Stimulated activated CD4-positive, alpha-beta T cell treated with anti-CD3 and anti-CD28 coated beads, Interleukin-15, amount 100 ng/mL, for 1 hour (primary cell): ENCODE results near the gene CYP26B1.

Experiments used
- DNase-seq, 2 donors: peaks; one replicate each; pipeline ENCODE4 v3.0.0-alpha.2; 2020; ENCODE audit warnings: low read depth in 1 of 2, low spot score in 1 of 2

The CYP26B1 gene

DNA sequence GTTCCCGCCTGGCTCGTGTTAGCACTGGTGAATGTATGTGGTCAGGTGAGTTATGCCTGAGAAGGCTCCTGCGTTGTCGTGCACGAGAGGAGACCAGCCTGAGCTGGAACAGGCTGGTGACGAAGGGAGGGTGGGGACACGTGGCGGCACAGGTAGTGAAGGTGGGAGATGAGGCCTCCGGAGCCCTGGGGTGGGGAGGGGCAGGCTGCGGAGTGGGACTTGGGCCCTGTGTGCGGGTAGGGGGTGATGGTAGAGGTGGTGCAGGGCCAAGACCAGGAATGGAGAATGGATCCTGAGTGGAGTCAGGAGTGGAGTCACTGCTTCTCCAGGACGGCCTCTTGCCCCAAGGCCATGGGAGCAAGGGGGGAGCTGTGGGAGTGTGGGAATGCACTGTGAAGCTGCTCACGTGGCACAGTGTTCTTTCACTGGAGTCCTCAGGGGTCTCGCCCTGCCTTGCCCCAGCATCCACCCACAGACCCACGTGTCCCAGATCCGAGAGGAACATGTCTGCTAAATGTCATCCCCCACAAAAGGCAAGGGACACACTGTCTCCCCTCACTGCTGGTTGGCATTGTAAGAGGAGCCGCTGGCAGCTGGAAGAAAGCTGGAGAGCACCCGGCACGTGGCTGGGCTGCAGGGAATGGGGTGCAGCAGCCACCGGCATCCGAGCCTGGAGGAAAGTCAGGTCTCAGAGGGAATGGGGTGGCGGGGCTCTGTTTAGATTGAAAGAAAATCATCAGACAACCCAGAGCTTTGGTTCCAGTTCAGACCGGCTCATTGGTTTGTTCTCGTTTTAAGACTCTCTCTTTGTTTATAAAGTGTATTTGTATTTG, 63.7 kb downstream of the CYP26B1 start:
- no peak for DNase-seq

DNA sequence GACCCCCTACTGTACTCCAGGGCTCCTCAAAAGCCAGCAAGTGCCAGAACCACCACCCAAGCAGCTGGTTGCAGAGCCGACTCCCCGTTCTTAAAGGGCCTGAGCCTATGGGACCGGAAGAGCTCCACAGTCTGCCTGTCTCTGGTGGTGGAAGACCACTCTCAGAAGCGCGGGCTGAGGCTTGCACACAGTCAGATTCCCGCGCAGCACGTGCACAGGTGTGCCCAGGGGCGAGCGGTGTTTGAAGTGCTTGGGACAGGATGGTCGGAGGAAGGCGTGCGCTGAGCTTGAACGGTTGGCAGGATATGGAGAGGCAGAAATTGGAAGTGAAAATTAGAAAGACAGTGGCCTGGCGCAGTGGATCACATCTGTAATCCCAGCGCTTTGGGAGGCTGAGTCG, 64.8 kb downstream of the CYP26B1 start:
- no peak for DNase-seq

DNA sequence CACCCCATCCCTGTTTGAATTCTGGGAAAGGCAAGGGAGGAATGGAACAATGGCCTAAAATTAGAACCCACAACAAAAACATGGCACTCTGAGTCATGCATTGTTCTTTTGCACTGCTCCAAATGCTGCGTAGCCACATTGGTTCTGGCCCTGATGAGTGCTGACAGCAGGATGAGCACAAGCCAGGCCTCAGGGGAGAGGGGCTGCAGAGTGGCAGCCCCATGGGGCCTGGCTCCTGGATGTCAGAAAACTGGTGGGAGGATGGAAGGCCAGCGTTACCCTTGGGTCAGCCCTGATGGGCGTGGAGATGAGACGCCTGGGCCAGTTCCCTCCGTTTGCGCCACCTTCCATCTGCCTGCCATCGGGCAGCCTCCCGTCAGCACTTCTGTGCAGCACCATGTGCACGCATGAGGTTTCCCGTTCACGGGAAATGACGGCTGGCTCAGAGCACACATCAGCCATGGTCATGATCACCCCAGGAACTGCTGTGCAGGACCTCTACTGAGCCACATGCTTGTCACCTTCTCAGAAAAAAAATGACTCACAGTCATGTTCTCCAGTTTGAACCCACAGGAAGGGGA, 65.6 kb downstream of the CYP26B1 start:
- DNase-seq: no peak

DNA sequence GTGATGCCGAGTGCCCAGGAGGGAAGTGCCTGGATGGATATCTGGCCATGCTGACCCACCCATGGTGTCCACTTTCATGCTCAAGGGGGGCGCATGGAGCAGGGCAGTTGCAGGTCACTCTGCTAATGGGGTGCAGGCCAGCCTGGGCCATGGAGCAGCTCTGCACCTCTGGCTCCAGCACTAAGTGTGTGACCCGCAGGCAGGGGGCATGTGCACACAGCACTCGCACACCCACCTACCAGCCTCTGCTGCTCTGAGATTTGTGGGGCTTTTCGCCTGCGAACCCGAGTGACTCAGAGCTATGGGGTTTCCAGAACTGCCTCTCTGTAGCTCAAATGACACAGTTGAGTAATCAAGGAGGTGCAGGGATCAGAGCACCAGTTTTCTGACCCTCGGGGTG, 66.2 kb downstream of the CYP26B1 start:
- no peak for DNase-seq

DNA sequence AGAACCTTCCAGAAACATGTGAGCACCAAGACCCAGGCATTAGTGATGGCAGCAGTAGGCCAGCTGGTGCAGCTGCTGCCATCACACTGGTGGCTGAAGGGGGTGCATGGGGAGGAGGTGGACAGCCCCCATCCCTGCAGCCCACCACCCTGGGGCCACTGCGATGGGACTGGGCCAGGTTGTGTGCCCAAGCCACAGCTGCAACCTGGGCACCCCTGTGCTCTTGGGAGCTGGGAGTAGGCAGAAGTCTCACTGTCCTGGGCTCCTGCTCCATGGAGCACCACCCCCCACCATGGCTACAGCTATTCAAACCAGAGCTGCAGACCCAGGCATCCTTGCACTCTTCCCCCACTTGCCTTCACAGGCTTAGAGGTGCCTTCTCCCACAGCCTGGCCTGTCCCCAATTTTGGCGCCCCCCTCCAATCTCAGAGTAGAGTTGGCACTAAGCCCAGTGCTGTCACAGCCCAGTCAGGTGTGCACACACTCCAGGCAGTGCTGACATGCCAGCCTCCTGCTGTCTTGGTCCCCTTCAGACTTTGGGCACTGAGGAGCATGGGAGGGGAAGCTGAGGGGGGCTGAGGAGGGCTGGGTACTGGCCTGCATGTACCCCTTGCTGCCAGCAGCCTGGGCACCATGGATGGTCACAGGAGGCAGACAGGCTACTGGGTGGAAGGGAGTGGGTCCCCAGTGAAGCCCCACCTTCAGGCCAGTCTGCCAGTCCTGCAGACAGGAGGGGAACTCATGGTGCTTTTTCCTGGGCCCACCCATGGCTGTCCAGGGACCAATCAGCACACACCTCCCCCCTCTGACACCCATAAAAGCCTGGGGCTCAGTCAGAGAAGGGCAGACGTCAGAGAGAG, 67.1 kb downstream of the CYP26B1 start:
- no peak for DNase-seq
